HG03354 (cell line): ENCODE data around the gene AADACL3.

Source experiments
- ATAC-seq: cut with Tn5 transposase; IDR thresholded peaks from one replicate; pipeline ENCODE4 v1.9.1; 2021; ENCODE audit warnings: mild to moderate bottlenecking; ENCODE audit not compliant: unreplicated experiment, poor library complexity, severe bottlenecking

AADACL3 gene

DNA sequence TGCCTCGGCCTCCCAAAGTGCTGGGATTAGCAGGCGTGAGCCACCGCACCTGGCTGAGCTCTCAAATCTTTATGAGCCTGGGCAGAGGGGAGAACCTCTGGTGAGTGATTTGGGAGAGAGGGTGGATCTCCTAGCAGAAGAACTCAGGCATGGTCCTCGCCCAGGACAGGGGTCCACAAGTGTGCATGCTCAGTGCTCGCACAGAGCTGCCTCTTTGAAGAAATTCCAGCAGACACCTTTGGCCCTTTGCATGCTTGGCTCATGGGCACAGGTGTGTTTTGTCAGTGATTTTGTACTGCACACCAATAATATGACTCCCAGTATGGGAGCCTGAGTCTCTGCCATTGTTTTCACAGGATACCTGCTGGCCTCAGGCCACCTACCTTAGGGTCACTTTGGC, 45.9 kb downstream of the AADACL3 start:
- no peak for ATAC-seq

DNA sequence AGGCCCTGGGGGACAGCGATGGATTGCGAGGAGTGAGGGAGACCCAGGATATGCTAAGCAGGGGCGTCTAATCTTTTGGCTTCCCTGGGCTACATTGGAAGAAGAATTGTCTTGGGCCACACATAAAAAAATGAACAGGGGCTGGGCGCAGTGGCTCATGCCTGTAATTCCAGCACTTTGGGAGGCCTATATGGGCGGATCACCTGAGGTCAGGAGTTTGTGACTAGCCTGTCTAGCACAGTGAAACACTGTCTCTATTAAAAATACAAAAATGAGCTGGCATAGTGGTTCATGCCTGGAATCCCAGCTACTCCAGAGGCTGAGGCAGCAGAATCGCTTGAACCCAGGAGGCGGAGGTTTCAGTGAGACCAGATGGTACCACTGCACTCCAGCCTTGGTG, 46.9 kb downstream of the AADACL3 start:
- no peak for ATAC-seq

DNA sequence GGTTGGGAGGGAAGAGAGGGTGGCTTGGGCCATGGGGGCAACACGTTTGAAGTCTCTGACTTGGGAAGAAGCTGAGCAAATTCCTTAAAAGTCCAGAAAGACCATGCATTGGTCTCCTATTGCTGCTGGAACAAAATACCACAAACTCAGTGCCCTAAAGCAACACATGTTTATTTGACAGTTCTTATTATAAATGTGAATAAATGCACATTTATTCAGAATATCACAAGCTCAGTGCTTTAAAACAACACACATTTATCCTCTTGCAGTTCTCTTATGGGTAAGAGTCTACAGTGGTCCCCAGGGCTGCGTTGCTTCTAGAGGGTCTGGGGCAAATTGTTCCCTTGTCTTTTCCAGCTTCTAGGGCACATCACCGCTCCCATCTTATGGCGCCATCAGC, 47.6 kb downstream of the AADACL3 start:
- ATAC-seq: no peak

DNA sequence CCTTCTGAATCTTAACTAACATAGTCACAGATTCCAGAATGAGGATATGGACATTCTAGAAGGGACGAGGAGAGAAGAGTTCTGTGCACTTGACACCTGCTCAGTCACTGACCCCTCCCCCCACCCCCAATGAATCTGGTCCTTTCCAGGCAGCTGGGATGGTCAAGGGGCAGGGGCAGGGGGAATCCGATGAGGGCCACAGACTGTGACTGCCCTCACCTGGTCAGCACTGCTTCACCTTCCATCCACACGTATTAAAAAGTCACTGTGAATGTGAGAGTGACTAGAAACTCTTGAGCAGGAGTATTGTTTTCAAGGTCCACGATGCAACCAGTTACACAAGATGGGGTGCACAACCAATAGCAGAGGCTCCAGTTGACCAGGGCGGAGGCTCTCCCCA, 48.1 kb downstream of the AADACL3 start:
- no peak for ATAC-seq

DNA sequence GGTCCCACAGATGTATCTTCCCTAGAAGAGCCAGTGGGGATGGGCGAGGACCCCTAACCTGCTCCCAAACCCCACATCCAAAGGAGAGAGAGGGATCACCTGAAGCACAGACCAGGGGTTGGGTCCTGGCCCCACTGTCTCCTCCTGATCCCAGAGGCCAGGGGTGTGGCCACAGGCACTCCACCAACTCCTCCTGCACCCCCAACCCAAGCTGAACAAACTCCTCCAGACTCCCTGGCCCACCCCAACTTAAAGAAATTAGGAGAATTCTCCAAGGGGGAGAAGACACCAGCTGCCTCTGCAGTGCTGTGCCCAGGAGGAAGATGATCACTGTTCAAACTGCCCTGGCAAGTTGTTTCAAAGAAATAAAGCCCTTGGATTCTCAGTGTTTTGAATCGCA, 53.1 kb downstream of the AADACL3 start:
- ATAC-seq: no peak

DNA sequence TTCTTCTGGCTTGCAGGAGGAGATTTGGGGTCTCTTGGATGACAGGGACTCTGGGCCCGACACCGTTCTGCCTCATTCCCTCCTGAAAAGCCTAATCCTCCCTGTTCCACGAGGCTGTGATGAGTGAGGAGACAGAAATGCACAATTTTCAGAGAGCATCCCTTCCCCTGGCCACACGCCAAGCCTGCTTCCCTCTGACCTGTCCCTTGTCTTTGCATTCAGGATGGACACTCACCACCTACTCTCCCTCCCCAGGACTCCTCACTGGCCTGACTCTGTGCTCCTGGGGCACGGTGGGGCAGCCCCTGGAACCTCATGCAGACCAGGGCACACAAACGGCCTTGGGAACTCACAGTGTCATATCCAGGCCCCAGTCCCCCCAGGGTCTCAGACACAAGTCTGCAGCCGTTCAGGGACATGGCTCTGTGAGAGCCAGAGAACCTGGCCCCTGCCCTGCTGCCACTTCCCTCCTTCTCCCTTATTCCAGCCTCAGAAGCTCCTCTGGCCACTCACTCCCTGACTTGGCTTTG, 54.1 kb downstream of the AADACL3 start:
- ATAC-seq: no peak

DNA sequence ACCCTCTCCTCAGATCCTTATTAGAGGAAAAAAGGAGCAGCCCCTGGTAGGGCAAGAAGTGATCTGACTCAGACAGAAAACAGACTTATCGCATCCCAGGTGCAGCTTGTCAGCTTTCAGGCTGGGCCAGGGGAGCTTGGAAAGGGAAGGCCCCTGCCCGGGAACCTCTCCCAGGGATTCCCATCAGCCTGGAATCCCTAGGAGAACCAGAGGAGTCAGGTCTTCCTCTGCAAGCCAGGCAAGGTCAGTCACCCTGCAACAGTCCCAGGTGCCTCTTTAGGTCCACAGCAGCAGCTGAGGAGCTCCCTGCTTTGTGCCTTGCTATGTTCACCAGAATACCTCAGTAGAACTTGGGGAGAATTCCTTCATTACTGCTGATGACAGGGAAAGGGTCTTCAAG, 54.7 kb downstream of the AADACL3 start:
- no peak for ATAC-seq

DNA sequence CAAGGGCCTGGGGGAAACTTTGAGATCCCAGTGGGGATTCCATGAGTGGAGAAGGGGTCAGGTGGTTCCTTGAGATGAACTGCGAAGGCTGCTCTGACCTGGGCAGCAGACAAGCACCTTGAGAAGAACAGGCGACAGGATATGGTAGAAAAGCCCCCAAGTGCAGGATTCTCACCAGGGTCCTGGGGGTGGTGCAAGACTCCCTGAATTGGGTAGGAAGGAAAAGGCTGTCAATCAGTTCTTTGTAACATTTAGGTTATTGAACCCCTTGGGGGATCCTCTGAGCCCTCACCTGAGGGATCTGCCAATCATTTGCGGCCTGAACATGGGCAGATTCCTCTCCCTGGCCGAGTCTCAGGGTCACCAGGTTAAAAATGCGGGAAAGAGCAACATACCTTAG, 55.3 kb downstream of the AADACL3 start:
- ATAC-seq: no peak

DNA sequence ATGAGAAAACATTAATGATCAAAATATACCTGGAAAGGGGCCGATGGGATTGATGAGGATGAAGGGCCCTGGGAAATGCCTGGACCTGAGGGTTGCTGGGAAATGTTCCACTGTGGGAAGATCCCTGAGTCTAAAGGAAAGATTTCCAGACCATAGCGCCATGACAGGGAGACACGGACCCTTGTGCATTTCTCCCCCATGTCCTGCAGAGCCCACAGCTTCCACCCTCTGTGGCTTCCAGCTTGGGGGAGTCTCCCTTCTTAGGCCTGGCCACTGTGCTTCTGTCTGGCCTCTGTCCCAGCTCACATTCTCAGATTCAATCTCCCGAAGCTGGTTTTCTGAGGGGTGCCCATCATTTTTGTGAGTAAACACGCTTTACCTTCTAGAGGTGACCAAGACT, 56.6 kb downstream of the AADACL3 start:
- ATAC-seq: no peak

DNA sequence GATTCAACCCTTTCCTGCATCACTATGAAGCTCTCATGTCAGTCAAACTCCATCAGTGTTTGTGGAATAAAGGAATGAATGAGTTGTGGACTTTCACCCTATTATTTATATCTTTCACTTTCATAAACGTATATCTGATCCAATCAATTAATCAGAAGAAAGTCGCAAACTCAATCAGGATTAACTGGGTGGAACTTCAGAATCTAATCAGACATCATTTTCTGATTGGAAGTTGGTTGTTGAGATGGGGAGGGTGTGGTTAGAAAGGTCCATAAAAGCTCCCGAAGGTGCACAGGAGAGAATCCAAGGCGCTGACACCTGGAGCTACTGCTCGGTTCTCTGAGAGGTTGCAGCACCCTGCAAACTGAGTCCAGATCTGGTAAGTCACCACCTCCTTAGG, 57.5 kb downstream of the AADACL3 start, which contains the start of gene PRAMEF12:
Gene PRAMEF12 (plus strand): TSS at position 301 of the 400 bp plus-strand sequence. CDS start 1,130 bp downstream, outside the sequence.
- ATAC-seq: no peak

DNA sequence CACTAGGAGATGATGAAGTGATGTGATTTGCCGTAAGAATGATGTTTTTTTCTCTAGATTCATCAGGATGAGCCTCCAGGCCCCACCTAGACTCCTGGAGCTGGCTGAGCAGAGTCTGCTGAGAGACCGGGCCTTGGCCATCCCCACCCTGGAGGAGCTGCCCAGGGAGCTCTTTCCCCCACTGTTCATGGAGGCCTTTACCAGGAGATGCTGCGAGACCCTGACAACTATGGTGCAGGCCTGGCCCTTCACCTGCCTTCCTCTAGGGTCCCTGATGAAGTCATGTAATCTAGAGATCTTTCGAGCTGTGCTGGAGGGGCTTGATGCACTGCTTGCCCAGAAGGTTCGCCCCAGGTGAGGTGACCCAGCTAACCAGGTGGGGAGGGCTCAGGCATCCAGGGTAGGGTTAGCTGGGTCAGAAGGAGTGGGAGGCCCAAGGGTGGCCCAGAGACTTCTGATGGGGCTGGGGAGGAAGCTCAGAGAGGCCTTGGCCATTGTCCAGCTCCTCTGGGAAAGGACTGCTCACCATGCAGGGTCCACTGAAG, 59.0 kb downstream of the AADACL3 start:
- no peak for ATAC-seq

DNA sequence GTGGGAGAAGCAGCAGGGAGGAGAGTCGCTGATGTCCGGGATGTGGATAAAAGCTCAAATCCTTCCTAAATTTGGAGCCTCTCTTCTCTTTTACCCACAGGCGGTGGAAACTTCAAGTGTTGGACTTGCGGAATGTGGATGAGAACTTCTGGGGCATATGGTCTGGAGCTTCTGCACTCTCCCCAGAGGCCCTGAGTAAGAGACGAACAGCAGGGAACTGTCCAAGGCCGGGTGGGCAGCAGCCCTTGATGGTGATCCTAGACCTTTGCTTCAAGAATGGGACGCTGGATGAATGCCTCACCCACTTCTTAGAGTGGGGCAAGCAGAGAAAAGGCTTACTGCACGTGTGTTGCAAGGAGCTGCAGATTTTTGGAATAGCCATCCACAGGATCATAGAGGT, 59.5 kb downstream of the AADACL3 start:
- ATAC-seq: no peak

DNA sequence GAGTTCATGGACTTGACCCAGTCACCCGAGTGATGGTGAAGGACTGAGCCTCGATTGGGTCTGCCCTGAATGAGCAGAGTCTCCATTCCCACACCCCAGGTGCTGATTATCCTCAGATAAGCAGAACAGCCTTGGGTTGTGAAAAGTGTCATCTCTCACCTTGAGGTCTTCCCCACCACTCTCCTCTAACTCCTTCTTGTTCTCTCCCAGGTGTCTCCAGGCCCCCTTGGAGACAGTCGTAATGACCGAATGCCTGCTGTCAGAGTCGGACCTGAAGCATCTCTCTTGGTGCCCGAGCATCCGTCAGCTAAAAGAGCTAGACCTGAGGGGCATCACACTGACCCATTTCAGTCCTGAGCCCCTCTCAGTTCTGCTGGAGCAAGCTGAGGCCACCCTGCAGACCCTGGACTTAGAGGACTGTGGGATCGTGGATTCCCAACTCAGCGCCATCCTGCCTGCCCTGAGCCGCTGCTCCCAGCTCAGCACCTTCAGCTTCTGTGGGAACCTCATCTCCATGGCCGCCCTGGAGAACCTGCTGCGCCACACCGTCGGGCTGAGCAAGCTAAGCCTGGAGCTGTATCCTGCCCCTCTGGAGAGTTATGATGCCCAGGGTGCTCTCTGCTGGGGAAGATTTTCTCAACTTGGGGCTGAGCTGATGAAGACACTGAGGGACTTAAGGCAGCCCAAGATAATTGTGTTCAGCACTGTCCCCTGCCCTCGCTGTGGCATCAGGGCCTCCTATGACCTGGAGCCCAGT, 61.1 kb downstream of the AADACL3 start:
- ATAC-seq: no peak
